Transverse colon (tissue), 3 donors: ENCODE measurements around the gene ANKRD11.

Source experiments
- EP300 ChIP-seq: sonication (generic); formaldehyde crosslinking; IDR thresholded peaks from one replicate; pipeline ENCODE4 v1.6.1; 2017; ENCODE audit warnings: antibody characterized with exemption, low read depth
- TF ChIP-seq, protein P1 (sequence below), 5 experiments: fragments of 200-600 bp in 3 of 5; fragments of 450-650 bp in 2 of 5; sonication (generic) in 3 of 5; IDR thresholded peaks; 1 replicate in 2 of 5; 2 replicates in 3 of 5; pipeline ENCODE4 v1.5.1; 2016 to 2017; ENCODE audit warnings: antibody characterized with exemption in 5 of 5, inconsistent platforms in 3 of 5, mild to moderate bottlenecking in 2 of 5, moderate library complexity in 1 of 5

DNA sequence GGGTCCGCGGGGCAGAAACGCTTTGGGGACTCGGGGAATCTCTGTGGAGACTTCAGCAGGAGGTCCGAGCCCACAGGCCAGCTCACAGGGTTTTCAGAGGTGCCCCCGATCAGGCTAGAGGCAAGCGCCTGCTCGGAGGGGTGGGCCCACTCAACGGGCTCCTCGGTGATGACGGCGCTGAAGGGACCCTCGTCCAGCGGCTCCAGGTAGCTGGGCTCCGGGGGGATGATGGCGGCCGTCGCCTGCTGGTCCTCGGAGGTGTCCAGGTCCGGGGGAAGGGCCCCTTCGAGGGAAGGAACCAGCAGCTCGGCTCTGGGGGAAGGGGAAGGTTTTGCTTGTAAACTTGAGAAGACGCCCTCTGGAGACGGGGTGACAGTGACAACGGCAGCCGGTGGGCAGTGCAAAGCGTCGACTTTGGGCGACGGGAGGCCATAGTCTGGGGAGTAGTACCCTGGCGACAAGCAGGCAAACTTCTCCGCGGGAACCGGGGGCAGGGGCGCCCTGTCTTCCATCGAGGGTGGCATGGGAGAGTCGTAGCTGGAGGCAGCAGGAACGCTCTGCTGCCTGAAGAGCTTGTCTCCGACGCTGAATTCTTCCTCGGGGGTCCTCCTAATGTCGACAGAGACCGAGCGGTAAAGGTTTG, 209.7 kb downstream of the ANKRD11 start:
- TF ChIP-seq, protein P1, sequence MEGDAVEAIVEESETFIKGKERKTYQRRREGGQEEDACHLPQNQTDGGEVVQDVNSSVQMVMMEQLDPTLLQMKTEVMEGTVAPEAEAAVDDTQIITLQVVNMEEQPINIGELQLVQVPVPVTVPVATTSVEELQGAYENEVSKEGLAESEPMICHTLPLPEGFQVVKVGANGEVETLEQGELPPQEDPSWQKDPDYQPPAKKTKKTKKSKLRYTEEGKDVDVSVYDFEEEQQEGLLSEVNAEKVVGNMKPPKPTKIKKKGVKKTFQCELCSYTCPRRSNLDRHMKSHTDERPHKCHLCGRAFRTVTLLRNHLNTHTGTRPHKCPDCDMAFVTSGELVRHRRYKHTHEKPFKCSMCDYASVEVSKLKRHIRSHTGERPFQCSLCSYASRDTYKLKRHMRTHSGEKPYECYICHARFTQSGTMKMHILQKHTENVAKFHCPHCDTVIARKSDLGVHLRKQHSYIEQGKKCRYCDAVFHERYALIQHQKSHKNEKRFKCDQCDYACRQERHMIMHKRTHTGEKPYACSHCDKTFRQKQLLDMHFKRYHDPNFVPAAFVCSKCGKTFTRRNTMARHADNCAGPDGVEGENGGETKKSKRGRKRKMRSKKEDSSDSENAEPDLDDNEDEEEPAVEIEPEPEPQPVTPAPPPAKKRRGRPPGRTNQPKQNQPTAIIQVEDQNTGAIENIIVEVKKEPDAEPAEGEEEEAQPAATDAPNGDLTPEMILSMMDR (IDR thresholded peaks at IDR 0.05), result no peak
- TF ChIP-seq EP300, result no peak
